ENCODE data around the gene EMCN.
"Not testable (repeated sequence)": the region's sequence is repeated elsewhere in the genome, so short reads cannot be mapped to it uniquely, and the experiment has no call there.

The EMCN gene

GRCh38 chr4:100492129-100492528 is 25.7 kb downstream of the EMCN start:
- no peak for DNase-seq (ENCODE audit: low spot score)

GRCh38 chr4:100489305-100489704 is 28.5 kb downstream of the EMCN start:
- DNase-seq (ENCODE audit: low spot score), result no peak

- DNase-seq (ENCODE audit: low spot score), result no peak
Observed at GRCh38 chr4:100486496-100486895, 31.3 kb downstream of the EMCN start.

GRCh38 chr4:100483796-100484195 is 34.0 kb downstream of the EMCN start:
- no peak for DNase-seq (ENCODE audit: low spot score)

GRCh38 chr4:100479971-100480370 is 37.9 kb downstream of the EMCN start:
- DNase-seq (ENCODE audit: low spot score), result no peak

DNA sequence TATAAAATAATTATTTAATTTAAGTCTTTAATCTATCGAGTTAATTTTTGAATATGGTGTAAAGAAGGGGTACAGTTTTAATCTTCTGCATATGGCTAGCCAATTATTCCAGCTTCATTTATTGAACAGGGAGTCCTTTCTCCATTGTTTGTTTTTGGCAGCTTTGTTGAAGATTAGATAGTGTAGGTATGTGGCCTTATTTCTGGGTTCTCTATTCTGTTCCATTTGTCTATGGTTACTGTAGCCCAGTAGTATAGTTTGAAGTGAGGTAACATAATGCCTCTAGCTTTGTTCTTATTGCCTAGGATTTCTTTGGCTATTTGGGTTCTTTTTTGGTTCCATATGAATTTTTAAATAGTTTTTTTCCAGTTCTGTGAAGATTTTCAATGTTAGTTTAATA is 48.3 kb downstream of the EMCN start:
- no peak for DNase-seq (ENCODE audit: low spot score)

DNA sequence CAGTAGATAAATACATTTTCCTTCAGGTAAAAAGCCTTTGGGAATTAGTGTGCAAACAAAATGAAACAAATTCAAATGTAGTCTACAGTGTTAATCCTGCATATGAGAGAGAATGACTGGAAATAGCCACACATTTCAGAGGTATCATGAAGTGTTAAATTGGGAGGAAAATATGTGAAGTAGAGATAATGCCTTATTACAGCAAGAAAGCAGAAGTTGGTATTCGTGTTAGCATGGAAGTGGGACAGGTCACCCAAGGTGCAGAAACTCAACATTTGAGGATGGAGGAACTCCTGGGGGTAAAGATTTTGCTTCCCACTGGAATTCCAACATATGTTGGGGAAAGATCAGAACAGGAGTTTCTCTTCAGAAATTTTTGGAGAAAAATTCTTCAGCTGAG is 51.3 kb downstream of the EMCN start:
- DNase-seq (ENCODE audit: low spot score), result no peak

GRCh38 chr4:100461807-100462605 is 55.8 kb downstream of the EMCN start:
- DNase-seq (ENCODE audit: low spot score), result no peak

- no peak for DNase-seq (ENCODE audit: low spot score)
Observed at GRCh38 chr4:100450449-100450848, 67.4 kb downstream of the EMCN start.

DNA sequence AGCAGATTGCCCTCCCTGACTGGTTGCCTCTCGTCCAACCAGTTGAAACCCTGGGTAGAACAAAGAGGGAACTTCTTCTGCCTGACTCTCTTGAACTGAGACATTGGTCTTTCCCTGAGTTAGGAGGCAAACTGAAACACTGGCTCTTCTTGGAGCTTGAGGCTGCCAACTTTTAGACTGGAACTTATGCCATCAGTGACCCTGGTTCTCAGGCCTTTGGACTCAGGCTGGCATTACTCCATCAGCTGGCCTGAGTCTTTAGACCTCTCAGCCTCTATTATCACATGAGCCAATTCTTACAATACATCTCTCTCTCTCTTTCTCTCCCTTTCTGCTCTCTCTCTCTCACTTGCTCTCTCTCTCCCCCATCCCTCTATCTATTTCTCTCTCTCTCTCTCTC is 86.4 kb downstream of the EMCN start:
- DNase-seq (ENCODE audit: low spot score), result no peak

DNA sequence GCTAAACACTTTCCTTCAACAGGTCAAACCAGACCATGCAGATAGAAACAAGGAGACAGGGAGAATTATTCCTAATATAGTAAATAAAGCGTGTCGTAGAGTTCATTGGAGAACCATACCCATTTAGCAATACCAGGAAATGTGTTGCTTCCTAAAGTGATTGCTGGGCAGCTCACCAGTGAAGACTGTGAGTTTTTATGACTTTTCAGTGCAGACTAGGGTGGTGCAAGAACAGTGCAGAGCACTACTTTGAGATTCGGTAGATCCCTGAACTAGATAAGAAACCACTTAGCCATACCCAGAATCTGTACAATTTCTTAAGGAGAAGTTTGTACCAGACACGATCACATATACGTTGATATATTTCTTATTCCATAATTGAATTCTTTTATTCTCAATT is 87.4 kb downstream of the EMCN start:
- DNase-seq (ENCODE audit: low spot score), result no peak

DNA sequence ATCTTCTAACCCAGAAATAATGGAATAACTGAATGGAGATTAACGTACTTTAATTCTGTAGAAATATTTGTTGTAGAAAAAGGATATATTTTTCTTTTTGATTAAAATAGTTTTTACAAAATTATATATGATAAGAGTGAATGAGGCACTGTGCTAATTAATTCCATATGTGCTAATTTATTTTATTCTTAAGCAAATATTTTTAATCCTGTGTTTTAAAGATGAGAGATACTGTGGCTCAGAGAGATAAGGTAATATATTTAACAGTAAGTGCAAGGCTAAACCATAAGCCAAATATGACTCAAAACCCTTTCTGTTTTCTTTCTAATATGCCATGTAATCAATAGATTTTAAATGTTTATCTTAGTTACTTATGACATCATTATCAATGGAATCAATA is 88.2 kb downstream of the EMCN start:
- no peak for DNase-seq (ENCODE audit: low spot score)

DNA sequence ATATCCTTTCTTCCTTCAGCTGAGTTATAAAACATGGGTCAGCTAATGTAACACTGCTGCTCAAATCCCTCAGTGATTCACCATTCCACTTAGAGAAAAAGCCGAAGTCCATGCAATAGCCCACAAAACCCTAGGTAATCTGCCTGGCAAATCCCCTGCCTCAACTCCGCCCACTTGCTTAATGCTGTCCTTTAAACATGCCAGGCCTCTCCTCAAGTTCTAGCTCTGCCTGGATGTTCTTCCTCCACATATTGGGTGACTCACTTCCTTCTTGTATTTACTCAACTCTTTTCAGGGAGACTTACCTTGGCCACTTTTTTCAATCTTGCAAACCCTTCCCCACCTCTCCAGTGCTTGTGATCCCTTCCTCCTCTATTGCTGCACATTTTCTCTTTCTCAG is 89.8 kb downstream of the EMCN start:
- no peak for DNase-seq (ENCODE audit: low spot score)

DNA sequence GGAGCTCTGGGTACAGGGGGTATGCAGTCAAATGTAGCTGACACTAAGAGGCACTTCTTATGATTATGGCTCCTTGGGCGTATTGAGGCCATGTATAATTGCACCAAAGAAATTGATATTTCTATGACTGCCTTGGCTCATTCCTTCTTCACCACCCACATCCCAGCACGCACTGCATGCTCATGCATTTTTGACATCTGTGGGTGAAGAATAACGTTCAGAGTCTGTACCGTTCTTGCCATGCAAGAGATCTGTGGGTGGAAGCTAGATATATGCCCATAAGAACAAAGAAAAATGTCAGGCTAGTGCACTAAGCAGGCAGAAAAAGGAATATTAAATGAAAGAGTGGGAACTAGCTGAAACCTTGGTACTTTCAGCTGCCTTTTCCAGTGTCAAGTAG is 93.4 kb downstream of the EMCN start:
- DNase-seq (ENCODE audit: low spot score), result no peak

DNA sequence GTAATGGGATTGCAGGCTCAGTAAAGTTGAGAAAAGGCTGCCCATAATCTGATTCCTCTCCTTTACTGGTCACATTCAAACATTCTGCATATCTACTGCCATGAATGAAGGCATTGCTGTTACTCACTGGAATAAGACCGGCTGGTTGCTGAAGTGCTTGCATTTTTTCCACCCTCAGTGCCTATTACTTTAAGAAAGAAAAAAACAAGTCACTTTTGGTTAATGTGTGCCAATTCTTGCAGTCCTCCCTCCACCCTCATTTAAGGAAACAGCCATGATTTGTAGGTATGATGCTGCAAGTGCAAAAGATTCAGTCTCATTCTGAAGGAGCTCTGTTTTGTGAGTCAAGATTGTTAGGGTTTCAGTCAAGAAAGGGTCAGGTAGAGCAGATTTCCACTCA is 94.9 kb downstream of the EMCN start:
- DNase-seq (ENCODE audit: low spot score), result no peak

GRCh38 chr4:100421361-100421978 is 96.4 kb downstream of the EMCN start:
- DNase-seq (ENCODE audit: low spot score), result peak; percentile 17

- DNase-seq (ENCODE audit: low spot score), result no peak
Observed at GRCh38 chr4:100420571-100420970, 97.3 kb downstream of the EMCN start.

- no peak for DNase-seq (ENCODE audit: low spot score)
Observed at GRCh38 chr4:100417565-100417964, 100.3 kb downstream of the EMCN start.

- DNase-seq (ENCODE audit: low spot score), result no peak
Observed at GRCh38 chr4:100414016-100414790, 103.6 kb downstream of the EMCN start.

DNA sequence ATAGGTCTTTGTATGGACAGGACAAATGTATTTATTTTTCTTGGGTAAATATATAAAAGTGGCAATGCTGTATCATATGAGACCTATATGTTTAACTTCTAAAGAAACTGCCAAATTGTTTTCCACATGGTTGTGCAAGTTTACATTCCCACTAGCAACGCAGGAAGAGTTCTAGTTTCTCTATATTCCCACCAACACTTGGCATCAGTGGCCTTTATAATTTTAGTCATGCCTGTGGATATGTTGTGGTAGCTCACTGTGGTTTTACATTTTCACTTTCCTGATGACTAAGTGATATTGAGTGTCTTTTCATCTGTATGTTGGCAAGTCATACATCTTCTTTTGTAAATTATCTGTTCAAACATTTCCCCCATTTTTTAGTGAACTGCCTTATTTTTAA is 126.0 kb downstream of the EMCN start:
- DNase-seq (ENCODE audit: low spot score), result no peak

DNA sequence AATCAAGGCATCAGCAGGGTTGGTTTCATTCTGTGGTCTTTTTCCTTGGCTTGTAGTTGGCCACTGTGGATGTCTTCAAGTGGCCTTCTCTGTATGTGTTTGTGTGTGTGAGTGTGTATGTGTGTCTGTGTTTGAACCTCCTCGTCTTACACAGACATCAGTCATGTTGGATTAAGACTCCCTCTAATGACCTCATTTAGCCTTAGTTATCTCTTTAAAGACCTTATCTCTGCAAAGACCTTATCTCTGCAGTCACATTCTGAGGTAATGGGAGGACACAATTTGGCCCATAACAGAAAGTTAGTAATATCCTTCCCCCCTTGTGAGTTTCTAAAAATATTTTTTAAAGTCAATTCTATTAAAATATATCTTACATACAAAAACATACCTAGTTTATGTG is 126.7 kb downstream of the EMCN start:
- DNase-seq (ENCODE audit: low spot score), result no peak

DNA sequence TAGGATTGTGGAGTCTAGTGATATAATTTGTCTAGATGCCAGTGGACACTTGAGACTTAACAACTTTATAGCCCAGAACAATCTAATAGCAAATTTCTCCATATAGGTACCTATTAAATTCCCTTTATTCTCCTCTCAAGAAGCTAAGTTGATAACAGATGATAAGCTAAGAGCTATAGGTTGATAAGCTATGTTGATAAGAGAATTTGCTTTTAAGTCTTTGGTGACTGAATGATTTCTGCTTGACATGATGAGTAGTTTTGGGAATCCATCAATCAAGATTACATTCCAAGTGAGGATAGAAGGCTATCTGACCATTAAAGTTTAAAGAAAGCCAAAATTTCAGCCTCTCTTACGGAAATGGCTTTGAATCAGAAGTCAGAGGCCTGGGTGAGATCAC is 131.6 kb downstream of the EMCN start:
- DNase-seq (ENCODE audit: low spot score), result no peak

DNA sequence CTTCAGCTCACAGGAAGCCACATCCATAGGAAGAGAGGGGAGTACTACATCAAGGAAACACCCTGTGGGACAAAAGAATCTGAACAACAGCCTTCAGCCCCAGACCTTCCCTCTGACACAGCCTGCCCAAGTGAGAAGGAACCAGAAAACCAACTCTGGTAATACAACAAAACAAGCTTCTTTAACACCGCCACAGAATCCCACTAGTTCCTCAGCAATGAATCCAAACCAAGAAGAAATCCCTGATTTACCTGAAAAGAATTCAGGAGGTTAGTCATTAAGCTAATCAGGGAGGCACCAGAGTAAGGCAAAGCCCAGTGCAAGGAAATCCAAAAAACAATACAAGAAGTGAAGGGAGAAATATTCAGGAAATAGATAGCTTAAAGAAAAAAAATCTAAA is 137.4 kb downstream of the EMCN start:
- DNase-seq (ENCODE audit: low spot score), result not testable (repeated sequence)

Data from iPS-NIHi11 (cell line).